HG03060 (cell line): ENCODE results near the gene PLEKHG5.

ENCODE experiments used
- ATAC-seq: cut with Tn5 transposase; IDR thresholded peaks from one replicate; pipeline ENCODE4 v1.9.1; 2021; ENCODE audit warnings: low read depth, moderate number of reproducible peaks; ENCODE audit not compliant: unreplicated experiment

The PLEKHG5 gene

DNA sequence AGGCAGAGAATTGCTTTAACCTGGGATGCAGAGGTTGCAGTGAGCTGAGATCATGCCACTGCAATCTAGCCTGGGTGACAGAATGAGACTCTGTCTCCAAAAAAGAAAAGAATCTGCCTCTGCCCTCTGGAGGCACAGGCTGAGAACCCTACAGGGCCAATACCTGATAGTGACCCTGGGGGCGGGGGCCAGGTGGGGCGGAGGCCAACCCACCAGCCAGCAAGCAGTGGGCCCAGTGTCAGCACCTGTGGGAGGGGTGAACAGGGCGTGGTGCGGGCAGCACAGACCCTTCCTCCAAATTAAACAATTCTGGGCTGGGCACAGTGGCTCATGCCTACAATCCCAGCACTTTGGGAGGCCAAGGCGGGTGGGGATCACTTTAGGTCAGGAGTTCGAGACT lies 19.0 kb upstream of the PLEKHG5 start:
- no peak for ATAC-seq

DNA sequence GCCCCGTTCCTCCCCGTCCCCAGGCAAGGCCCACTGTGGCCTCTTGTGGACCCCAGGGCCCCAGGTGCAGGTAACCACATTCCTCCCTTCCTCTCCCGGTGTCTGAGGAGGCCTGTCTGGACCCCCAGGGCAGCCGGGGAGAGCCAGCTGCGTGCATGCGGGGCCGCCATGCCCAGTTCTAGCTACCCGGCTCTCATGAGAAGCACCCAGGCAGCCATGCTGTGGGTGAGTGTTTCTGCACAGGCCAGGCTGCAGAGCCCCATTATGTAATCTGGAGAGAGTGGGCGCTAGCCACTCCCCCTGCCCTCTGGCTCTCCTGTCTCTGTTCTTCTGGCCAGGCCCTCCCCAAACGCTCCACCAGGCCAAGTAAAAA lies 18.4 kb upstream of the PLEKHG5 start:
- no peak for ATAC-seq

GRCh38 chr1:6509220-6509918 lies 17.9 kb upstream of the PLEKHG5 start:
- no peak for ATAC-seq

DNA sequence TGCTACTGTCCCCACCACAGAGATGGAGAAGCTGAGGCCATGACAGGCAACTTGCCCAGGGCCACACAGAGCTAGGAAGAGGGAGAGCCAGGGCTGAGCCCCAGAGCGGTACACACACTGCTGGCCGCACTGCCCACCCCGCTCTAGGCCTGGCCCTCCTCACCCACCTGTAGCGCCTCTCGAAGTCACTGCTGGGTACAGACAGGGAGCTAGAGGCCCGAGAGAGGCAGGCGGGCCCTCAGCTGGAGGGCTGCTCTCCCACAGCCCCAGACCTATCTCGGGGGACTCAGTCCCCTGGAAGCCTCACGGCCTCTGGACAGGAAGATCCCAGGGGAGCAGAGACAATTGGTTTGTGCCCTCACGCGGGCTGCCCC lies 17.3 kb upstream of the PLEKHG5 start:
- ATAC-seq, result no peak

DNA sequence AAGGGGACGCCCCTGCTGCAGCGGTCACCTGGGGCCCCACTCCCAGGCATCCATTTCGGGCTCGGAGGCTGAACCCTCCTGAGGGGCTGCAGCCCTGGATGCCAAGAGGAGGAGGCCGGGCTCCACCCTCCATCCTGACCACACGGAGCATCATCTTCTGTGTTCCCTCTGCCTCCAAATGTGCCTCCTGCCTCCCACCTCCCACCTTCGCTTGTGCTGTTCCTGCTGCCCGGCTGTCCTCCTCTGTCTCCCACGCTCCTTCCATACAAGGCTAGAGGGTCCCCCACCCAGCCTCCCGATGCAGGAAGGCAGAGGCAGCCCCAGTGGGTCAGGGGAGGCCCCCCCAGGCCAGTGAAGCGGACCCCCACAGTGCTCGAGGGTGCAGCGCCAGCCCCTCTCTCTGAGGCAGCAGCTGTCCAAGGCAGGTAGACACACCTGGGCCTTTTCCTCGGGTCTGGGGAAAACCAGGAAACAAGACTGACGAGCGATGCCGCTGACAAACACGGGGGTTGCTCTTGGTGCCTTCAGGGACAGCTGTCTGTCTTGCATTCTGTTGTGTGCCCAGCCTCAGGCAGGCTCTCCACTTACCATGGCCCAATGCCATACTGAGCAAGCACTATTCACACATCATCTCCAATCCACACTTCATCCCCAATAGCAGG lies 16.8 kb upstream of the PLEKHG5 start:
- ATAC-seq, result no peak

DNA sequence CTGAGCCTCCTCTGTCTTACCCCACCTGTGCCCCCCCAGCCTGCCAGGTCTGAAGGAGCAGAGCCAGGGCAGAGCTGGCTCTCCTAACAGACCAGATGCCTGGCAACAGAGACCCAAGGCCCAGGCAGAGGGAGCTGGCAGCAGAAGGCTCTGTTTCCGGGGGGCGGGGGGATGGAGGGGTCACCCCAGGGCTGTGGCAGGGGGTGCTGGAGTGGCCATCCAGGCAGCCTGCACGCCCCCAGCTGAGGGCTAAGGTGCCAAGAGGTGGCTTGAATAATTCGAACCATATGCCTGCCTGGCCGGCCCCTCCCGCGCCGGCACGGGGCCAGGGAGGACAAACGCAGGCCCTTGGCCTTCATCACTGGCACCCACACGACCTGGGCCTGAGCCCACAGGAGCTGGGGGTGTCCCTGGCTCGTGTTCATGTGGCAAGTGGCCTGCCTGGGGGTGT lies 16.0 kb upstream of the PLEKHG5 start:
- ATAC-seq, result no peak

GRCh38 chr1:6507037-6507428 lies 15.6 kb upstream of the PLEKHG5 start:
- ATAC-seq, result no peak

- no peak for ATAC-seq
Observed at GRCh38 chr1:6506210-6507036, 15.0 kb upstream of the PLEKHG5 start.

GRCh38 chr1:6505367-6506209 lies 14.1 kb upstream of the PLEKHG5 start:
- no peak for ATAC-seq

- no peak for ATAC-seq
Observed at GRCh38 chr1:6504887-6505286, 13.4 kb upstream of the PLEKHG5 start.

DNA sequence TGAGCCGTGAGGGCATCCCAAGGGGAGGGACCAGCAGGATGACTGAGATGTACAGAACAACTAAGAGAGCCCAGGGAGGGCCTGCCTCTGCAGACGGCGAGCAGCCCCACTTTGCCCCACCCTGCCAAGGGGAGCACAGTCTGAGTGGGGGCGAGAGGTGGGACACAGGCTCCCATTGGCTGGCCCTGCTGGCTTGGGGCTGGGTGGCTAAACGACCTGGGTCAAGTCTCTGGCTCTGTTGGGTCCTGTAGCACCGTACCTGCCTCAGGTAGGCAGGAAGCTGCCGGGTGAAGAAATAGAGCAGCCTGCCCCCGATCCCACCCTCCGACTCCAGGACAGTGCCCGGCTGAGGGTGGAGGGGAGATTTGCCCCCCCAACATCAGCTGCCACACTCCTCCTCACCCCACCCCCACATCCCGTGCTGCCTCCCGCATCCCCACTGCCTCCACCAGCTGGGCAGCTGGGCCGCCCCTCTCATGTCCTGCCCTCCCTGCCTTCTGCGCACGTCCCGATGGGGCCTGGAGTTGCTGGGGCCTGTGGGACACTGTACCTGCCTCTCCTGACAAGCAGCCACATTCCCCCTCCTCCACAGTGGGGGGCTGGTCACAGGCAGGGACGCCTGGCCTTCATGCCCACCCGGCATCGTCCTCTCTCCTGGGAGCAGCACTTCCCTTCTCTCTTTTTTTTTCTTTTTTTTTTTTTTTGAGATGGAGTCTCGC lies 12.6 kb upstream of the PLEKHG5 start:
- ATAC-seq, result no peak

- ATAC-seq, result no peak
Observed at GRCh38 chr1:6502000-6502891, 10.8 kb upstream of the PLEKHG5 start.

GRCh38 chr1:6501279-6501813 lies 9.9 kb upstream of the PLEKHG5 start:
- ATAC-seq, result no peak

- no peak for ATAC-seq
Observed at GRCh38 chr1:6500544-6501278, 9.2 kb upstream of the PLEKHG5 start.

DNA sequence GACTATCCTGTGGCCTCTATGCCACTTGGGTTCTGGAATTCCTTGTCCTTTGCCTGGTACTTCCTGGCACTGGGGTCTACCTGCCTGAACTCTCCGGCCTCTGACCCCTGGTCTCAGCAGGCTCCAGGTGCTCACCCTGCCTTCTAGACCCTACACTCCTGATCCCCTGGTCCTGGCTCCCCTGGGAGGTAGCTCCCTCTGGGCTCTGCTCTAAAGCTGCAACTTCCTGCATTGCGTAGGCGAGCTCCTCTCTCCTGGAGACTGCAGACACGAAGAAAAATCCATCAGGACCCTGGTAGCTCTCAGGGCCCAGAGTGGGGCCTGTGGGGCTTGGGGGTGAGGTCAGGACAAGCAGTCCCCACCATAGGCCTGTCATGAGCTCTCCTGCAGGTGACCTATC lies 7.8 kb upstream of the PLEKHG5 start:
- ATAC-seq, result no peak

GRCh38 chr1:6498576-6499111 lies 7.2 kb upstream of the PLEKHG5 start:
- no peak for ATAC-seq

DNA sequence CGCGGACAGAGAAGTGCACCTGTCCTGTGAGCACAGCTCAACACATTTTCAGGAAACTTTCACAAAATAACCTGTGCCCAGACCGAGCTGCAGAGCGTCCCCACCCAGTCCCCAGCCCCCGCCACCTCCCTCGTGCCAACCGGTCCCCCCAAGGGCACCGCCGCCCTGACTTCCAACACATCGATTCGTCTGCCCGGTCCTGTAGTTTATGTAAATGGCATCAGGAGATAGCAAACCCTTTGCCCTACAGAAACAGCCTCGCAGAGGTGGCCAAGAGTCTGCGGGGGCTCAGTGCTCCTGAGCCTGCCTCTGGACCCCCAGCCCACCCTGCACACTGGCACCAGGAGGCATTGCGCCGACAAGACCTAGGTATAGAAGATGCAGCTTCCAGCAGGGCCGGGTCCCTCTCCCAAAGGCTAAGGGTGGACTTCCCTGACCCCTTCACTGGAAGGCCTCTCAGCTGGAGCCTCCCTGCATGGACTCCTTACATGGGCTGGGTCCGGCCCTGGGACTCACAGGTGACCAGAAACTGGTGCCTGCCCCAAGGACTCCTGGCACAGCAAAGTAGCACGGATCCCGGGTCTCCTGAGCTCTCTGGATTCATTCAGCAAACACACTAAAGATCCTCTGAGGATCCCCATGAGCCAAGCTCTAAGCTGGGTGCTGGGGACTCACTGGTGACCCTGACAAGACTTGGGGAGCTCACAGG lies 6.6 kb upstream of the PLEKHG5 start:
- ATAC-seq, result no peak
